HepG2 (cell line): ENCODE measurements around the gene MYH15. TPM values are rescaled to one million over a fixed set of nuclear protein-coding genes. Genes with fewer than 3 reads are reported as not detected.

Experiments
- ATAC-seq: fragments of 200-7000 bp; cut with Tn5 transposase; 3 replicates; pipeline ENCODE4 v1.9.1; 2020; ENCODE audit warnings: mild to moderate bottlenecking, moderate library complexity
- BruUV-seq: library from RNA; stranded (reverse); fragments of 400-500 nt; replicated peaks from 2 replicates; lab custom pipeline; 2021; lab: Mats Ljungman, UMichigan
- CTCF ChIA-PET: fragments of 300-600 bp; formaldehyde crosslinking; extraction: SDS; loops from one replicate; lab custom pipeline; 2021; ENCODE audit warnings: low total read pairs, inconsistent platforms, low intra/inter-chr PET ratio; lab: Yijun Ruan, JAX
- POLR2A ChIA-PET: fragments of 350-600 bp; sonication (Branson Sonifier 250); formaldehyde crosslinking; loops from one replicate; lab custom pipeline; 2020; ENCODE audit warnings: antibody characterized with exemption, inconsistent platforms; lab: Yijun Ruan, JAX
- DNase-seq: peaks from one replicate; pipeline ENCODE4 v3.0.0-alpha.2; 2015; ENCODE audit warnings: low spot score
- FAIRE-seq: peaks from 3 replicates; lab custom pipeline; 2011; peaks lifted over from hg19 to GRCh38; lab: Jason Lieb, UNC
- H2AFZ ChIP-seq: one replicate; pipeline ENCODE4 v1.6.1; 2011; ENCODE audit warnings: low read length, inconsistent platforms
- H3K27ac ChIP-seq: fragments of 300-600 bp; 3 replicates; pipeline ENCODE4 v1.8.0; 2011; ENCODE audit warnings: mixed run types, mild to moderate bottlenecking, mixed read lengths, low read length, inconsistent platforms; ENCODE audit not compliant: insufficient read depth; ENCODE audit errors: extremely low read length
- H3K27me3 ChIP-seq, 2 experiments: fragments of 200-600 bp in 1 of 2; 2 replicates in 1 of 2; 3 replicates in 1 of 2; pipeline versions ENCODE4 v1.6.0 to v1.8.0; 2011; ENCODE audit warnings: low read length in 2 of 2, mild to moderate bottlenecking in 2 of 2, moderate library complexity in 2 of 2, inconsistent platforms in 1 of 2; ENCODE audit not compliant: insufficient read depth in 2 of 2, control insufficient read depth in 1 of 2
- H3K36me3 ChIP-seq, 2 experiments: fragments of 200-600 bp in 1 of 2; replicated peaks in 1 of 2; 2 replicates in 1 of 2; 3 replicates in 1 of 2; pipeline versions ENCODE4 v1.5.1 to v1.8.0; 2011; ENCODE audit warnings: low read length in 2 of 2, inconsistent platforms in 1 of 2; ENCODE audit not compliant: insufficient read depth in 2 of 2, control insufficient read depth in 1 of 2
- H3K4me1 ChIP-seq: 2 replicates; pipeline ENCODE4 v1.5.1; 2012; ENCODE audit warnings: low read length, inconsistent platforms; ENCODE audit not compliant: insufficient read depth
- H3K4me2 ChIP-seq: 2 replicates; pipeline ENCODE4 v1.6.0; 2011; ENCODE audit warnings: low read depth, low read length, inconsistent platforms
- H3K4me3 ChIP-seq, 3 experiments: fragments of 200-600 bp in 1 of 3; sonication (generic), shearing (Covaris generic) in 1 of 3; replicated peaks in 1 of 3; 2 replicates each; pipeline ENCODE4 v1.5.1; 2011 to 2016; ENCODE audit warnings: low read length in 3 of 3, inconsistent platforms in 2 of 3, low read depth in 2 of 3, mild to moderate bottlenecking in 2 of 3, control low read depth in 1 of 3, mixed read lengths in 1 of 3; ENCODE audit not compliant: insufficient read depth in 1 of 3
- H3K79me2 ChIP-seq: one replicate; pipeline ENCODE4 v1.6.1; 2011; ENCODE audit warnings: low read length, inconsistent platforms; ENCODE audit not compliant: insufficient read depth
- H3K9ac ChIP-seq: 2 replicates; pipeline ENCODE4 v1.6.0; 2011; ENCODE audit warnings: mild to moderate bottlenecking, low read depth, low read length, inconsistent platforms; ENCODE audit not compliant: insufficient read depth
- H3K9me3 ChIP-seq: 2 replicates; pipeline ENCODE4 v1.5.1; 2012; ENCODE audit warnings: mild to moderate bottlenecking, low read length
- H4K20me1 ChIP-seq: 2 replicates; pipeline ENCODE4 v1.6.0; 2011; ENCODE audit warnings: inconsistent platforms, mild to moderate bottlenecking, low read length, moderate library complexity; ENCODE audit not compliant: insufficient read depth
- CHCHD3 ChIP-seq: sonication (generic); formaldehyde crosslinking; IDR thresholded peaks from 2 replicates; pipeline ENCODE4 v1.8.0; 2022; ENCODE audit warnings: mild to moderate bottlenecking, missing genetic modification reagents, moderate library complexity
- HNRNPUL1 ChIP-seq: fragments of 200-400 bp; formaldehyde crosslinking; IDR thresholded peaks from 2 replicates; pipeline ENCODE4 v1.6.1; 2017; ENCODE audit warnings: low read depth, mild to moderate bottlenecking, low read length, moderate library complexity
- MAFF ChIP-seq: IDR thresholded peaks from 2 replicates; pipeline ENCODE4 v1.6.1; 2011; ENCODE audit warnings: low read depth, low read length, improper control_type of control experiment
- SMARCE1 ChIP-seq: fragments of 450-650 bp; IDR thresholded peaks from 2 replicates; pipeline ENCODE4 v1.6.1; 2017; ENCODE audit warnings: borderline replicate concordance
- ZBTB1 ChIP-seq: sonication (generic); formaldehyde crosslinking; IDR thresholded peaks from 2 replicates; pipeline ENCODE4 v1.4.0; 2020; ENCODE audit warnings: missing genetic modification reagents, borderline replicate concordance
- ZBTB10 ChIP-seq: sonication (generic); formaldehyde crosslinking; IDR thresholded peaks from 2 replicates; pipeline ENCODE4 v1.4.0; 2020; ENCODE audit warnings: missing genetic modification reagents, borderline replicate concordance
- ZNF160 ChIP-seq: sonication (generic); formaldehyde crosslinking; IDR thresholded peaks from 2 replicates; pipeline ENCODE4 v1.8.0; 2022; ENCODE audit warnings: mild to moderate bottlenecking, inconsistent platforms, missing genetic modification reagents
- ZNF460 ChIP-seq: sonication (generic); formaldehyde crosslinking; IDR thresholded peaks from 2 replicates; pipeline ENCODE4 v1.5.1; 2020; ENCODE audit warnings: missing genetic modification reagents, mild to moderate bottlenecking, borderline replicate concordance
- ZNF646 ChIP-seq: sonication (generic); formaldehyde crosslinking; IDR thresholded peaks from 2 replicates; pipeline ENCODE4 v1.9.0; 2021; ENCODE audit warnings: mild to moderate bottlenecking, missing genetic modification reagents
- ZNF737 ChIP-seq: sonication (generic); formaldehyde crosslinking; IDR thresholded peaks from 2 replicates; pipeline ENCODE4 v1.5.0; 2020; ENCODE audit warnings: missing genetic modification reagents, mild to moderate bottlenecking, borderline replicate concordance
- ZNF770 ChIP-seq: sonication (generic); formaldehyde crosslinking; IDR thresholded peaks from 2 replicates; pipeline ENCODE4 v1.5.0; 2020; ENCODE audit warnings: mild to moderate bottlenecking, missing genetic modification reagents
- ZNF780A ChIP-seq: sonication (generic); formaldehyde crosslinking; IDR thresholded peaks from 2 replicates; pipeline ENCODE4 v1.8.0; 2022; ENCODE audit warnings: mild to moderate bottlenecking, missing genetic modification reagents, moderate library complexity
- WGBS: methylation state at CpG from one replicate; pipeline ENCODE4 v1.1.6; 2017; ENCODE audit warnings: low lambda C conversion rate; 5-methylcytosine and 5-hydroxymethylcytosine counted together
- in situ Hi-C: cut with HindIII; loops from 2 replicates; pipeline ENCODE4 v1.10.0; 2017; ENCODE audit warnings: low pct_unique_long_range_greater_than_20kb; ENCODE audit not compliant: extremely low pct_ligation_motif_present
- intact Hi-C: fragments of 100-400 bp; cut with micrococcal nuclease; formaldehyde crosslinking; loops from one replicate; pipeline ENCODE4 v1.10.0; 2022; ENCODE audit not compliant: unreplicated experiment
- polyA plus RNA-seq, 8 experiments: library from polyadenylated mRNA; depleted of rRNA in 3 of 8; stranded (reverse) in 7 of 8; unstranded in 1 of 8; fragments of >200 nt; fragmentation: Illumina TruSeq in 4 of 8; extraction: Trizol in 4 of 8; gene quantifications; 2 replicates each; pipeline versions ENCODE4 v1.2.1 to v1.2.3, GENCODE V29; 2011 to 2016; ENCODE audit warnings: low read depth in 4 of 8, missing spikeins in 1 of 8, mixed read lengths in 1 of 8; ENCODE audit not compliant: insufficient read depth in 1 of 8
- total RNA-seq, 5 experiments: library from RNA; depleted of rRNA; stranded (reverse); fragments of >200 nt; fragmentation: Illumina TruSeq; extraction: Trizol; gene quantifications; 2 replicates each; pipeline ENCODE4 v1.2.3, GENCODE V29; 2016; ENCODE audit warnings: low read depth in 1 of 5

MYH15 gene
- total and polyA plus RNA-seq, 2 of the 13 experiments (the other 11 are each of a cell fraction or from before 2014, with no cell fraction given): 0.03 to 0.09 TPM

GRCh38 chr3:108420926-108421325, 89.5 kb downstream of the MYH15 start:
- H3K27me3 ChIP-seq: no peaks in the 10 kb centered on the region; a peak in 1 of 5 replicates
- H4K20me1 ChIP-seq: no peaks in the 10 kb centered on the region
- FAIRE-seq (no peak), ATAC-seq (no peak), DNase-seq (no peak)
- ChIA-PET CTCF (no interaction called here), POLR2A (no interaction called here)
- BruUV-seq: no TSS peak
- H3K4me3 ChIP-seq: no peak overlapping the region
- intact Hi-C loops (no loop called here), in situ Hi-C loops (no loop called here)
- H3K79me2 ChIP-seq: no peaks in the 10 kb centered on the region
- H3K9ac ChIP-seq: no peak overlapping the region
- H3K4me1 ChIP-seq: no peaks in the 10 kb centered on the region
- H3K36me3 ChIP-seq: no peaks in the 10 kb centered on the region
- no peak overlapping the region for H3K4me2 ChIP-seq
- WGBS: 18% methylated on average over 2 of the region's 2 CpGs
- H3K9me3 ChIP-seq: no peaks in the 10 kb centered on the region
- no peak overlapping the region for H2AFZ ChIP-seq
- H3K27ac ChIP-seq: no peak overlapping the region
- TF ChIP-seq ZNF780A (CRISPR knock-in tag) (no peak), ZNF460 (no peak), SMARCE1 (no peak), ZNF160 (CRISPR knock-in tag) (no peak), MAFF (no peak), ZBTB10 (CRISPR knock-in tag) (no peak), CHCHD3 (no peak), ZNF646 (CRISPR knock-in tag) (no peak), ZNF770 (CRISPR knock-in tag) (no peak), ZBTB1 (CRISPR knock-in tag) (no peak), HNRNPUL1 (no peak), ZNF737 (CRISPR knock-in tag) (no peak)
